HG02970 (cell line): Measurements from ENCODE around the gene ORC4.

Experiments
- ATAC-seq: cut with Tn5 transposase; IDR thresholded peaks from one replicate; pipeline ENCODE4 v1.9.1; 2021; ENCODE audit warnings: mild to moderate bottlenecking, moderate library complexity, moderate number of reproducible peaks; ENCODE audit not compliant: unreplicated experiment, low FRiP score

ORC4 gene

DNA sequence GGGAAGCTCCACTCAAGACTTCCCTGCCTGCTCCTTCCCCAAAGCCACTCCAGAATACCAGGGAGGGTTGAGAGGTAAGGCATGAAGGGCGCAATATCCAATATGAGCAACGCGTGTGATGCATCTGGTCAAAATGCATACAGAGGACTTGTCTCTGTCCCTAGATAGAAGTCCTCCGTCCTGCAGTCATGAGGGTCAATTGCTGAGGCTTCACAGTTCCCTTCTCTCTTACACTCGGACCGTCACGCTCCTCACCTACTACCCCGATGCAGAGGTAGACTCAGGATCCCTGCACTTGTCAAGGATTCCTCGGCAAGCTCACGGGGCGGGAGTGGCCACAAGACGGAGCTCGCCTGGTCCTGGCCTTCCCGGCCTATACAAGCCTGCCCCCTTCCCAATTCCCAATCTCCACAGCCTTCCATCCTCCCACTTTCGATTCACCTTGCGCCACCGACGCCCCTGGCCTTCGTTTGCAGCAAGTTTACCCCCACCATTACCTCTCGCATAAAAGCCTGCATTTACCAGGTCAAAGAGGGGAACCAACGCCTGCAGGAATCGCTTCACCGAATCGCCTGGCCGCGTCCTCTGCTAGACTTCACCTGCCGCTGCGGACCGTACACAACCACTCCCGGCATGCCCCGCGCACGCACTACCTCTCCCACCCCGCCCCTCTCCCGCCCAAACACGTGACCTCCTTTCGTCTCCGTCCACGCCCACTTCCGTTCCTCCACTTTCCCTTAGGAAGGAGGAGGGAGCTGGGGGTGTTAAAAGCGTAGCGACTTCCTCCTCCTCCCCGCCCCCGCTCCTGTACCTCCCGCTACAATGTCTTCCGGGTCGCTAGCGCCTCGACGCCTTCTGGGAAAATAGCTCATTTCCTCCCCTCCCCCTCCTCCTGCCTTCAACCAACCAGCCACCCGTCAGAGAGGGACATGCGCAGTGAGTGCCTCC lies at the start of gene ORC4:
ORC4 (minus strand) TSS at position 627 of the 948 bp plus-strand sequence. CDS start 44,779 bp downstream, outside the sequence.
- peak; percentile 90 for ATAC-seq

DNA sequence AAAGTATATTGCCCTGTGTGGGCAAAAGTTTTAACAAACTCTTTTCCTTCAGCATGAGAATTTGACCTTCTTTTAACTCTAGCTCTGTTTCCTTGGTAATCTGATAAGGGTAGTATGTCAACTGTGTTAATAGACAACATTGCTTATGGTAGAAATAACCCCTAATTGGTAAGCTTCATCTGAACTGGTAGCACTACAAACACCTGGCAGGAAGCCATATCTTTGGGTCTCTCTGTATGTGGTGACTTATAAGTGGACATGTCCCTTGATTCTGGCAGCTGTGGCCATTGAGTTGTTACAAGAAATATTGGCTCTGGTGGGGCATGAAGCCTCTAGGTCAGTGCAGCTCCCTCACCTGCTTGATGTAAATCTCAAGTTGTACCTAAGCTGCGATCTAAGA lies 47.3 kb upstream of the ORC4 start:
- ATAC-seq: no peak

GRCh38 chr2:148065936-148066335 lies 45.4 kb upstream of the ORC4 start:
- no peak for ATAC-seq

- ATAC-seq: no peak
These were observed 43.1 kb upstream of the ORC4 start for GRCh38 chr2:148063633-148064032.

GRCh38 chr2:148058641-148059040 lies 38.1 kb upstream of the ORC4 start:
- no peak for ATAC-seq

GRCh38 chr2:148052687-148053086 lies 32.1 kb upstream of the ORC4 start:
- ATAC-seq: no peak

DNA sequence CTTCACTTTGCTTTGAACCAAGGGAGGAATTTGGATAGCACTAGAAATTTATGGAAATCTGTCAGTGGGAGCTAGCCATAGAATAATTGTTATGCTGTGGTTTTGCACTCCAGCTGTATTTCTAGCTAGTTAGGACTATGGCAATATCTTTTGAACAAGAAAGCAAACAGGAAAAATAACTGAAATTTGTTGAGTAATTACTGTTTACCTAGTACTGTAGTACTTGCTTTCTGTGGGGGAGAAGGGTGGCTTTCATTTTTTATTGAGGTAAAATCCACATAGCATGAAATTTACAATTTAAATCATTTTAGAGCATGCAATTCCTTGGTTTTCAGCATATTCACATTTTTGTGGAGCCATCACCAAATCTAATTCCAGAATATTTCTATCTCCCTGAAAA lies 28.7 kb upstream of the ORC4 start:
- no peak for ATAC-seq

DNA sequence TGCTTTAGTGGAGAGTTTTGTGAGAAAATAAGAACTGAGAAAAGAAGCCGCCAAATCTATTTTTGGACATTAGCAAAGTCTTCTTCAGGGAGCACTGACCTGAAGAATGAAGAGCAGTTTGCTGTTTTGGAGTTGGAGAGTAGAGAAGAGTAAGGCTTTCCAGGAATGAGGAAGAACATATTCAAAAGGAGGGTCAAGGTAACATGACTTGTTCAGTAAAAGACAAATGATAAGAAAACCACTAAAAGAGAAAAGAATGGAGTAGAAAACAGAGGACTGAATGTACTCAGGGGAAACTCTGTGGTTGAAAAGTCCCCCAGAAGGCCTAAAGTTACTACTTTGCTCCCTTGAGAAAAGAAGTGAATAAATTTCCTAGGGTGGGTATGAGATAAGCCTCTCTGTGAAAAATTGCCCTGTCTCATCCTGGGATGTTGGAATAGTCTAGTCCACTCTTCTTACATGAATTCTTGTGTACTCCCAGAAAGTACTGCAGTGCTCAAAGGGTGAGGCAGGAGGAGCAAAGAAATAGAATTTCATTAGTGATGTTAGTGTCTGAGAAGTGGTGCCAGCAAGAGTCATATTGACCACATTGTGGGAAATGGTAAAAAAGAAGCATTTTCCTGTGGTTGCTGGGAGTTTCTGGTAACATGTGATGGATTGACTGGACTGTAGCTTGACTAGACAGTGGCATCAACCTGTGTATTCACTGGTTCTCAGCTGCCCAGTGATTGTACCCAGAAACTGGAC lies 28.1 kb upstream of the ORC4 start:
- ATAC-seq: peak; percentile 70

GRCh38 chr2:148046802-148047201 lies 26.3 kb upstream of the ORC4 start:
- no peak for ATAC-seq

DNA sequence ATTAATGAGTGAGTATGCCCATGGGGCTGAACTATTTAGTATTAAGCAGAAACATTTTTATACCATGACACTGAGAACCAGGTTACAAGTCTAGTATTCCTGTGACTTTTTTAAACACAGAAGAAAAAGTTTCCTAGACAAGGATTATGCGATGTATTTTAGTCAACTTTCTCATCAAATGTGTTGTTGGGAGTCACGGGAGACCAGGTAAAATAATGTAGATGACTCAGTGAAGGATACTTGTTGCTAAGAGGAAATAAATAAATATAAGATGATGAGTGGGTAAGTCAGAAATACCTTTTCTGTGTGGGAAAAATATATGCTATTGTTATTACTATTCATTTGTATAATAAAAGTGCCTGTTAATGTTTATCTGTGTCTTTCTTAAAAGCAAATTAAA lies 23.8 kb upstream of the ORC4 start:
- ATAC-seq: no peak

DNA sequence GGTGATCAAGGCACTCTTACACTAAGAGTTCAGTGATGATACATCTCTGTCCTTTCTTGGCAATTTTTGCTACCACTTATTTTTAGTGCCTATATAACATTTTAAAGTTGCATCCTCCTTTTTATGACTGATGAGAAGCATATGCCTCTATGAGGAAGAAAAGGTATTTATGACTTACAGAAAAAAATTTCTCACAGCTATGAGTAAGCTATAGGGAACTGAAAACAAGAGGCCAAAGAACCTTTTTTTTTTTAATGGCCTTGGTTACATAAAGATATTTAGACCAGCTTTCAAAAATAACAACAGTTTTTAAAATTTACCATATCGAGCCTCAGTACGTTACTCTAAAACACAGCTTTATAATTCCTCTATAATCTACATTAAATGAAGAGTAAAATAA lies 21.7 kb upstream of the ORC4 start:
- peak; percentile 85 for ATAC-seq

DNA sequence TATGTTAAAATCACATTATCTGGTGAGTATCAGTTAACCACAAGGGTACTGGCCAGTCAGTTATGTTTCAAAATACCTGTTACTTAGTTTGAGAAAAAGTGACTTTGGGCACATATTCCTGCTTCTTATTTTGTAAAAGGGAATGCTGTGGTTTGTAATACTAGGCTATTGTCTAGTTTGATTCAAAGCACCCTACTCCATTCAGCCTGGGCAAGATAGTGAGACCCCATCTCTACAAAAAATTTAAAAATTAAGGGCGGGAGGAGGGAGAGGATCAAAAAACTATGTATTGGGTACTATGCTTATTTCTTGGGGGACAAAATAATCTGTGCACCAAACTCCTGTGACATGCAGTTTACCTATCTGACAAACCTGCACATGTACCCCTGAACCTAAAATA lies 19.2 kb upstream of the ORC4 start:
- ATAC-seq: no peak

DNA sequence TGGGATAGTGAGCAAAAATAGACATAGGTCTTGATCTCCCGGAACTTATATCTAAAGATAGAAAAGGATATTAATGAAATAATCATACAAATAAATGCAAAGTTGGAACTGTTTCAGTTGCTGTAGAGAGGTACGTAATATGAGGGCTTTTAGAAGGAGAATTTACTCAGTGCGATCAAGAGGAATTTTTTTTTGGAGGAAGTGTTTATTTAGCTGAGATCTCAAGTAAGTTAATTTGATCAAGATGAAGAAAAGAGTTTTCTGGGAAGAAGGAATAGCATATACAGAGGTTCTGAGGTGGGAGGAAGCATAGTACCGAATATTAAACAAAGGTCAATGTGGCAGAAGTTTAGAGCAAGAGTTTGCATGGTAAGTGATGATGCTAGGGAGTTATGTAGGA lies 11.7 kb upstream of the ORC4 start:
- no peak for ATAC-seq

- ATAC-seq: no peak
These were observed 10.6 kb upstream of the ORC4 start for GRCh38 chr2:148031152-148031551.

- ATAC-seq: no peak
These were observed 8.2 kb upstream of the ORC4 start for GRCh38 chr2:148028781-148029180.

DNA sequence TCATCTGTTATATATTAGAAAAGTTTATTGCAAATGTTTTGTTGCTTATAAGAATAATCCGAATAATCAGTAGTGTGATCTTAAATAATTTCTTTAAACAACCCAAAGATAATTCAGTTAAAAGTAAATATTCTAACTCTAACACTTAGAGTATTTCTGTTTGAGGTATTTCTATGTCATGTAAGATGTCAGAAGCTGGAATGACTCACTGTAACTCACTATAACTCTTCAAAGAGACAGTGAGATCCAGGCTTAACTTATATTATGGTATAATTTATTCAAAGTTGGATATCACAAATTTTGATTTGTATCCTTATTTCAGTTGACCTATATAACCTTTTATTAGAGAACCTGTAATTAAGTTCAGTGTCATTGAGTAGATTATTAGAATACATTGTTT lies 7.3 kb upstream of the ORC4 start:
- no peak for ATAC-seq

DNA sequence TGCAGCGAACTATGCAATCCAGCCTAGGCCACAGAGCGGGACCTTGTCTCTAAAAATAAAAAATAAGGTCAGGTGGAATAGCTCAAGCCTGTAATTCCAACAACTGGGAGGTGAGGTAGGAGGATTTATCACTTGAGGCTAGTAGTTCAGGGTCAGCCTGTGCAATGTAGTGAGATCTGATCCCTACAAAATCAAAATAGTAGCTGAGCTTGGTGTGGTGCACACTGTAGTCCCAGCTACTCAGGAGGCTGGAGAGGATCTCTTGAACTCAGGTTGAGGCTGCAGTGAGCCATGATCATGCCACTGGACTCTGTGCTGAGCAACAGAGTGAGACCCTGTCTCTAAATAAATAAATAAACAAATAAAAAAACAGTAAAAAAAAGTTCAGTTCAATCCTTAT lies 6.0 kb upstream of the ORC4 start:
- ATAC-seq: no peak

- ATAC-seq: no peak
These were observed 3.3 kb upstream of the ORC4 start for GRCh38 chr2:148023861-148024260.

DNA sequence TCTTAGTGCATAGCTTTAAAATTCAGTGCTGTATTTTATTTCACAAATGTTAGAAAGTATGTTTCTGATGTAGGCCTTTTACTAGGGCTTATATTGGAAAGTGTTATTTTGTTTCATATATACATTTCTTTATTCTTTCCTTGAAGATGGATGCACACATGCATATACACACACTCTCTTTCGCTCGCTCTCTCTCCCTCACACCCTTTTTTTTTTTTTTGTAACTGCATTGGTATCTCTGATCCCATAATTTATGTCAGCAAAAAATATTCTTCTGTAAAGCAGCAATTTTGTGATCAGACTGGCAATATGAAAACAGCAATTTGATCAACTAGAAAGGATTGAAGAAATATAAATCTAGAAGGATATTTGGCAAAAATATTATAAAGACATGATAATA lies 2.3 kb upstream of the ORC4 start:
- ATAC-seq: no peak

GRCh38 chr2:148022351-148022750 lies 1.8 kb upstream of the ORC4 start:
- no peak for ATAC-seq

- no peak for ATAC-seq
These were observed 1.3 kb upstream of the ORC4 start for GRCh38 chr2:148021886-148022285.
